ENCODE data around the gene PTX4.

DNA sequence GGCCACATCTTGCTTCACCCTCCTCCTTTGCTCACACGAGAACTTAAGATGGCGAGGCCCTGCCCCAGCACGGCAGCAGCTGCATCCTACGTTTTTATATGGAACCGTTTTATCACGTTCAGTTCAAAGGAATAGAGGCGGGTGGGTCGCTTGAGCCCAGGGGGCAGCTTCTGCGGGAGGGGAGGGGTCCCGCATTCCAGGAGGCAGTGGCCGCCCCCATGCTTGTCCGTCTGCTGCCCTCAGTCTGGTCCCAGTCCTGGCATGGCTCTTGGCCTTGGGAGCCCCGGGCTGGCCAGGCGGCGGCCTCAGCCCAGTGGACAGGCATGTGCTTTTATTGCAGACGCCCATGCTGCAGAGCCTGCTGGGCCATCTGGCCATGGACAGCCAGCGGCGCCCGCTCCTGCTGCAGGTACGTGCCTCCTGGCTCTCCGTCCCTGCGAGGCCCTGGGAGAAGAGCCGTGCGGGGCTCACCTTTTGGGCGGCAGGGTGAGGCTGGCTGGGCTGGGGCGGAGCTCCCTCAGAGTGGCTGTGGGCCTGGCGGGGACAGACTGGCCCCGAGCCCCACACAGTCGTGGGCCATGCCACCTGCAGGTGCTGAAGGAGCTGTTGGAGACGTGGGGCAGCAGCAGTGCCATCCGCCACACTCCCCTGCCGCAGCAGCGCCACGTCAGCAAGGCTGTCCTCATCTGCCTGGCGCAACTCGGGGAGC is 11.2 kb upstream of the PTX4 start:
- TF ChIP-seq, protein P1, sequence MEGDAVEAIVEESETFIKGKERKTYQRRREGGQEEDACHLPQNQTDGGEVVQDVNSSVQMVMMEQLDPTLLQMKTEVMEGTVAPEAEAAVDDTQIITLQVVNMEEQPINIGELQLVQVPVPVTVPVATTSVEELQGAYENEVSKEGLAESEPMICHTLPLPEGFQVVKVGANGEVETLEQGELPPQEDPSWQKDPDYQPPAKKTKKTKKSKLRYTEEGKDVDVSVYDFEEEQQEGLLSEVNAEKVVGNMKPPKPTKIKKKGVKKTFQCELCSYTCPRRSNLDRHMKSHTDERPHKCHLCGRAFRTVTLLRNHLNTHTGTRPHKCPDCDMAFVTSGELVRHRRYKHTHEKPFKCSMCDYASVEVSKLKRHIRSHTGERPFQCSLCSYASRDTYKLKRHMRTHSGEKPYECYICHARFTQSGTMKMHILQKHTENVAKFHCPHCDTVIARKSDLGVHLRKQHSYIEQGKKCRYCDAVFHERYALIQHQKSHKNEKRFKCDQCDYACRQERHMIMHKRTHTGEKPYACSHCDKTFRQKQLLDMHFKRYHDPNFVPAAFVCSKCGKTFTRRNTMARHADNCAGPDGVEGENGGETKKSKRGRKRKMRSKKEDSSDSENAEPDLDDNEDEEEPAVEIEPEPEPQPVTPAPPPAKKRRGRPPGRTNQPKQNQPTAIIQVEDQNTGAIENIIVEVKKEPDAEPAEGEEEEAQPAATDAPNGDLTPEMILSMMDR (optimal IDR thresholded peaks at IDR 0.05 in 1 of 3, IDR thresholded peaks at IDR 0.05 in 1 of 3, conservative IDR thresholded peaks at IDR 0.05 in 1 of 3; ENCODE audit: extremely low read depth in 1 of 3, insufficient read depth in 2 of 3, low read length in 3 of 3) = no peak
- TF ChIP-seq EZH2 (IDR thresholded peaks at IDR 0.05; ENCODE audit: low read length) = no peak

All from keratinocyte (primary cell).